ENCODE data around the gene TPK1. TPM values are rescaled to one million over a fixed set of nuclear protein-coding genes. Genes with fewer than 3 reads are reported as not detected.

Gene TPK1
- polyA plus RNA-seq, 1 experiment = 1.2 TPM

DNA sequence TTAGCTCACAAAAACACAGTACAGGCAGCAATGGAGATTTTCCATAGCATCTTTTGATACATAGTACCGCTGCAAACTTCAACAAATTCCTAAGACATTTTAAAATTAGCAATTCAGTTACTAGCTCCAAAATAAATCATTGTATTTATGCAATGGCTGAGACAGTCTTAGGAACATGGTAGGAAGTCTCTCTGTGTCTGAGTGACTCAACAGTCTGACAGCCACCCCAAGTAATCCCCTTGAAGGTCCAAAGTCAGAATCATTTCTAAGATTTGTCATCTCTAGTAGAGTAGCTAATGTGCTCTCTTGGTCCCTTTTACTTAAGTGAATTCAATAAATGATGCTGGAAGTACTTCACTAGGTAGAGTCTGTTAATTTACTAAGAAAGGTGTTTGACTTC, 338.6 kb downstream of the TPK1 start:
- POLR2A ChIA-PET = no interaction called here
- Histone ChIP-seq H3K4me3 (ENCODE audit: low read depth, low read length) (no peak overlapping the region), H3K27me3 (ENCODE audit: control insufficient read depth, insufficient read depth, low read length) (no peaks in the 10 kb centered on the region), H3K36me3 (ENCODE audit: control insufficient read depth, insufficient read depth, low read length) (no peaks in the 10 kb centered on the region)
- no peak for DNase-seq (ENCODE audit: low read depth)
- CTCF ChIA-PET = no interaction called here
- no peak for TF ChIP-seq CTCF (IDR thresholded peaks at IDR 0.05; ENCODE audit: insufficient read depth, low read depth, low read length)

DNA sequence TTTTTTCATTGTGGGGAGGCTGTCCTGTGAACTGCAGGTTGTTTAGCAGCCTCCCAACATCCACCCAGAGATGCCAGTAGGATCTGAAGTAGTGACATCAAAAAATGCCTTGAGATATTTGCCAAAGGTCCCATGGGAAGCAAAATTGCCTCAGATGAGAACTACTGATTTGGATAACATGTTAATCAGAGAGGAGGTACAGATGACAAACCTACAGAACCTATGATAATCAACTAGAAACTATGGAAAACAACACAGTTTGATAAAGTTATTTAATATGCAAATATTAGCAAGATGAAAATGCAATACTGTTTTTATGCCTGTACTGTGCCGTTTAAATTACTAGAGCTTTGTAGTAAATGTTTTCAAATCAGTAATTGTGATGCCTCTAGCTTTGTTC, 341.5 kb downstream of the TPK1 start:
- ChIA-PET POLR2A (no interaction called here), CTCF (interaction anchor here (0.8 kb wide), 1 partner anchor 163 kb away, joined by 3 read pairs; no protein-coding TSS in a partner anchor)
- DNase-seq (ENCODE audit: low read depth) = no peak
- TF ChIP-seq CTCF (IDR thresholded peaks at IDR 0.05; ENCODE audit: insufficient read depth, low read depth, low read length) = no peak
- Histone ChIP-seq H3K36me3 (ENCODE audit: control insufficient read depth, insufficient read depth, low read length) (no peaks in the 10 kb centered on the region), H3K4me3 (ENCODE audit: low read depth, low read length) (no peak overlapping the region), H3K27me3 (ENCODE audit: control insufficient read depth, insufficient read depth, low read length) (no peaks in the 10 kb centered on the region)

- Histone ChIP-seq H3K36me3 (ENCODE audit: control insufficient read depth, insufficient read depth, low read length) (no peaks in the 10 kb centered on the region), H3K4me3 (ENCODE audit: low read depth, low read length) (no peak overlapping the region), H3K27me3 (ENCODE audit: control insufficient read depth, insufficient read depth, low read length) (no peaks in the 10 kb centered on the region)
- ChIA-PET POLR2A (no interaction called here), CTCF (no interaction called here)
- DNase-seq (ENCODE audit: low read depth) = no peak
- TF ChIP-seq CTCF (IDR thresholded peaks at IDR 0.05; ENCODE audit: insufficient read depth, low read depth, low read length) = no peak
These were observed 346.3 kb downstream of the TPK1 start for GRCh38 chr7:144489504-144489903.

DNA sequence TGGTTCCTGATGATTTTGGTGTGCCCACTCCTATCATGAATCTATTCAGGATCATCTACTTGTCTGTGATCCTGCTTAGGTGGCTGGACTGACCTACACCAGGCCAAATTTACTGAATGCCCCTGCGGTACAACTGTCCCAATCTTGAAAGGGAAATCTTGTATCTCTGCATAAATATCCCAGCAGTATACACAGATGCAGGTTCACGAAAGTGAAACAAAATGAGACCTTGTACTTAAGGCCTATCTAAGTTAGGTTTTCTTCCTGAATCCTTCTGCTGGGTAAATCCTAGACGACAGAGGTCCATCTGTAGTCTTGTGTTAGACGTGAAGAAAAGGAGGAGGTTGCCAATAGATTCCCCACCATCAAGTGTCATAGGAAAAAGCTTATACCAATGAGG, 346.9 kb downstream of the TPK1 start:
- TF ChIP-seq CTCF (IDR thresholded peaks at IDR 0.05; ENCODE audit: insufficient read depth, low read depth, low read length) = no peak
- CTCF ChIA-PET = no interaction called here
- Histone ChIP-seq H3K27me3 (ENCODE audit: control insufficient read depth, insufficient read depth, low read length) (no peaks in the 10 kb centered on the region), H3K36me3 (ENCODE audit: control insufficient read depth, insufficient read depth, low read length) (no peaks in the 10 kb centered on the region), H3K4me3 (ENCODE audit: low read depth, low read length) (no peak overlapping the region)
- POLR2A ChIA-PET = no interaction called here
- no peak for DNase-seq (ENCODE audit: low read depth)

GRCh38 chr7:144487901-144488300, 348.0 kb downstream of the TPK1 start:
- CTCF ChIA-PET = no interaction called here

More at GRCh38 chr7:144487901-144488300, 348.0 kb downstream of the TPK1 start:
- POLR2A ChIA-PET = no interaction called here
- H3K36me3 ChIP-seq (ENCODE audit: control insufficient read depth, insufficient read depth, low read length) = no peaks in the 10 kb centered on the region
- no peaks in the 10 kb centered on the region for H3K27me3 ChIP-seq (ENCODE audit: control insufficient read depth, insufficient read depth, low read length)
- TF ChIP-seq CTCF (IDR thresholded peaks at IDR 0.05; ENCODE audit: insufficient read depth, low read depth, low read length) = no peak
- DNase-seq (ENCODE audit: low read depth) = no peak
- no peak overlapping the region for H3K4me3 ChIP-seq (ENCODE audit: low read depth, low read length)

Measured in BJ (cell line).